ENCODE data around the gene NUTM2B. TPM values are rescaled to one million over a fixed set of nuclear protein-coding genes. Genes with fewer than 3 reads are reported as not detected.
"Not testable (repeated sequence)": the region's sequence is repeated elsewhere in the genome, so short reads cannot be mapped to it uniquely, and the experiment has no call there.

NUTM2B gene
- total RNA-seq, 3 donors from 2014 or later (not counting 1 experiment from before 2014, with no cell fraction given): 0.75 to 2.1 (median 1.3) TPM

- DNase-seq; H3K36me3 ChIP-seq (ENCODE audit: control insufficient read depth, insufficient read depth, low read length); H3K27ac Mint-ChIP-seq; ATAC-seq; H3K27ac ChIP-seq (ENCODE audit: low read length); H3K36me3 Mint-ChIP-seq; H3K4me3 Mint-ChIP-seq; H3K4me3 ChIP-seq (ENCODE audit: low read length); H3K4me1 Mint-ChIP-seq; H3K9me3 Mint-ChIP-seq; H3K27me3 Mint-ChIP-seq (ENCODE audit: low read depth in 2 of 2); intact Hi-C loops (cut with micrococcal nuclease); H3K9me3 ChIP-seq (ENCODE audit: control insufficient read depth, insufficient read depth, low read length); H3K4me1 ChIP-seq (ENCODE audit: control insufficient read depth, insufficient read depth, low read length); H3K27me3 ChIP-seq (ENCODE audit: control insufficient read depth, insufficient read depth, low read length): not testable (repeated sequence)
- WGBS (ENCODE audit: insufficient coverage): 95% methylated on average over 41 of the region's 41 CpGs
Observed at GRCh38 chr10:79683884-79684720, 18.9 kb upstream of the NUTM2B start.

DNA sequence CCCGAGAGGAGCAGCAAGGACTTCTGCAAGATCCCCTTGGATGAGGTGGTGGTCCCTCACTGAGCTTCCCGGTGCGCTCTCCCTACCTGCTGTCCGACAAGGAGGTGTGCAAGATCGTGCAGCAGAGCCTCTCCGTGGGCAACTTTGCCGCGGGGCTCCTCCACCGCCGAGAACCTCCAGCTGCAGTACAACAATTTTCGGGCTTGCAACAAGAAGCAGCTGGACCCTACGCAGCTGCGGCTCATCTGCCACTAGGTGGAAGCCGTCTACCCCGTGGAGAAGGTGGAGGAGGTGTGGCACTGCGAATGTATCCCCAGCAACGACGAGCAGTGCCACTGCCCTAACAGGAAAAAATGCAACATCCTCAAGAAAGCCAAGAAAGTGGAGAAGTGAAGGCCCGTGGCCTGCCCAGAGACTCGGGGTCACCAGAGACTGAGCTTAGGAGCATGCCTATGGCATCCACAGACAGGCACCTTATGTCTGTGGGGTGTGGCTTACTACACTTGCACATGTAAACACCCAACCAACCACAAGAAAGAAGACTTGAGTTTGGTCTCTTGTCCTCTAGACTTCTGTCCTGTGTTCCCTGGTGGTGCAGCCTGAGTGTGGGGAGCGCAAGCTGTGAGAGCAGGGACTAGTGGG is 17.9 kb upstream of the NUTM2B start:
- H3K4me1 ChIP-seq (ENCODE audit: control insufficient read depth, insufficient read depth, low read length): not testable (repeated sequence)

DNA sequence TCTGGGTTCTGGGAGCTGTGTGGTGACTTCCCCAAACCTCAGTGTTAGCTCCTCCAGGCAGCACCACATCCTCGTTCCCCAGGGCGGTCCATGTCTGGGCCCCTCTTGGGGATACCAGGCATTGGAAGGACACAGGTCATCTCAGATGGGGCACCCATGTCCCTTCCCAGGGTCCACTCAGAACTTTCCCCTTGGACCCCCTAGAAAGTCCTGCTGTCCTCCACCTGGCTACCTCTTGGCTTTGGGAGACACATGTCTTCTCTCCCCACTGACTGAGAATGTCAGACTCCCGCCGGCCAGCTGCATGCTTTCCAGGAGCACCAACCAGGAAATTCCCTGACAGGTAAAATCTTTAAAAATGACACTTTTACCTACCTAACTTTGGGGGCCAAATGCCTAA is 16.4 kb upstream of the NUTM2B start:
- H3K4me1 Mint-ChIP-seq; H3K36me3 Mint-ChIP-seq; intact Hi-C loops (cut with micrococcal nuclease); ATAC-seq; DNase-seq; H3K27me3 Mint-ChIP-seq (ENCODE audit: low read depth in 2 of 2); H3K4me3 Mint-ChIP-seq; H3K9me3 ChIP-seq (ENCODE audit: control insufficient read depth, insufficient read depth, low read length); H3K36me3 ChIP-seq (ENCODE audit: control insufficient read depth, insufficient read depth, low read length); H3K27ac ChIP-seq (ENCODE audit: low read length); H3K27me3 ChIP-seq (ENCODE audit: control insufficient read depth, insufficient read depth, low read length); H3K9me3 Mint-ChIP-seq; H3K4me3 ChIP-seq (ENCODE audit: low read length); H3K27ac Mint-ChIP-seq; H3K4me1 ChIP-seq (ENCODE audit: control insufficient read depth, insufficient read depth, low read length): not testable (repeated sequence)
- 83% methylated on average over 4 of the region's 4 CpGs for WGBS (ENCODE audit: insufficient coverage)

More for the DNA sequence above, 17.9 kb upstream of the NUTM2B start:
- H3K27me3 Mint-ChIP-seq (ENCODE audit: low read depth in 2 of 2); intact Hi-C loops (cut with micrococcal nuclease); H3K4me3 Mint-ChIP-seq; H3K4me3 ChIP-seq (ENCODE audit: low read length); H3K27me3 ChIP-seq (ENCODE audit: control insufficient read depth, insufficient read depth, low read length); H3K36me3 ChIP-seq (ENCODE audit: control insufficient read depth, insufficient read depth, low read length); H3K27ac Mint-ChIP-seq; H3K4me1 Mint-ChIP-seq; H3K27ac ChIP-seq (ENCODE audit: low read length); H3K9me3 Mint-ChIP-seq; H3K9me3 ChIP-seq (ENCODE audit: control insufficient read depth, insufficient read depth, low read length); H3K36me3 Mint-ChIP-seq: not testable (repeated sequence)
- WGBS (ENCODE audit: insufficient coverage): 93% methylated on average over 20 of the region's 21 CpGs
- DNase-seq (peak in 1 of 2 donors; percentile 44), ATAC-seq (peak; percentile 76 to 99 (median 91))

DNA sequence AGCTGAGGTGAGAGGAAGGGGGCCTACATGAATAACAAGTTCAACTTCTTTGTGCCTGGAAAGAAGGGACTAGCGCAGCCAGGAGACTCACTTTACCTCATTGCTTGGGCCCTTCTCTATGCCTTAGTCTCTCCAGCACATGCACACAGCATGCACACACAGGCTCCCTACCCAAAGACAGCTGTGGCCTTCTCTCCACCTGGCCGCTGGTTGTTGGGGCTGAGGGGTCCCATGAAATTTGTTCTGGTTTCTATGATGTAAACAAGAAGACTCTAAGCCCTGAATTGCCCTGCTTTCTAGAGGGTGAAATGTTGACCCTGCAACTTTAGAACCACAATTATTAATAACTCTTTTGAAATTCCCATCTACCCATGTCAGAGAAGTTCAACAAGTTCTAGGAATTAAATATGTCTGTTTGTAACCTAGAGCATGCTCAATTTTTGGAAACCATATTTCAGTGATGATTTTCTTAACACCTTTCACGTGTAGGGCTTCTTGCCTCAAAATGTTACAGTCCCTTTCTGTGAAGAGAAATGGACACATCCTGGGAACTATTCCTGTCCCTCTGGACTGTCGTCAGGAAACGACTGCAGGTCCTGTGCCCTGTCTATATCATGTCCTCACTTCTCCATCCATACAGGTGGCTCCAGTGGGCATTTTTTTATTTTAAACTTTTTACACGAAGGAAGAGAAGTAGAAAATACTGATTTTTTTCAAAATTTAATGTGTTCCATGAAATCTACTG is 15.4 kb upstream of the NUTM2B start:
- H3K4me1 ChIP-seq (ENCODE audit: control insufficient read depth, insufficient read depth, low read length); H3K9me3 Mint-ChIP-seq; H3K36me3 Mint-ChIP-seq; H3K4me3 ChIP-seq (ENCODE audit: low read length); H3K27ac ChIP-seq (ENCODE audit: low read length); H3K36me3 ChIP-seq (ENCODE audit: control insufficient read depth, insufficient read depth, low read length); ATAC-seq; H3K4me1 Mint-ChIP-seq; DNase-seq; intact Hi-C loops (cut with micrococcal nuclease); H3K27ac Mint-ChIP-seq; H3K27me3 Mint-ChIP-seq (ENCODE audit: low read depth in 2 of 2); H3K4me3 Mint-ChIP-seq; H3K27me3 ChIP-seq (ENCODE audit: control insufficient read depth, insufficient read depth, low read length); H3K9me3 ChIP-seq (ENCODE audit: control insufficient read depth, insufficient read depth, low read length): not testable (repeated sequence)
- WGBS (ENCODE audit: insufficient coverage): 93% methylated on average over 4 of the region's 6 CpGs

- ATAC-seq: peak; percentile 39 to 76 (median 44)
- H3K9me3 ChIP-seq (ENCODE audit: control insufficient read depth, insufficient read depth, low read length); H3K36me3 ChIP-seq (ENCODE audit: control insufficient read depth, insufficient read depth, low read length); H3K27me3 ChIP-seq (ENCODE audit: control insufficient read depth, insufficient read depth, low read length); H3K4me1 ChIP-seq (ENCODE audit: control insufficient read depth, insufficient read depth, low read length); H3K27ac Mint-ChIP-seq; H3K36me3 Mint-ChIP-seq; H3K4me3 Mint-ChIP-seq; H3K9me3 Mint-ChIP-seq; H3K27ac ChIP-seq (ENCODE audit: low read length); H3K27me3 Mint-ChIP-seq (ENCODE audit: low read depth in 2 of 2); DNase-seq; intact Hi-C loops (cut with micrococcal nuclease); H3K4me3 ChIP-seq (ENCODE audit: low read length): not testable (repeated sequence)
- H3K4me1 Mint-ChIP-seq: peaks cover 9 to 13% of the 10 kb centered on the region in 2 donors
- 17% methylated on average over 3 of the region's 4 CpGs for WGBS (ENCODE audit: insufficient coverage)
Observed at GRCh38 chr10:79688798-79689197, 14.2 kb upstream of the NUTM2B start.

GRCh38 chr10:79696596-79696995 is 6.4 kb upstream of the NUTM2B start:
- intact Hi-C loops (cut with micrococcal nuclease); DNase-seq; H3K4me3 Mint-ChIP-seq; H3K4me1 ChIP-seq (ENCODE audit: control insufficient read depth, insufficient read depth, low read length); H3K36me3 Mint-ChIP-seq; H3K4me3 ChIP-seq (ENCODE audit: low read length); H3K27ac ChIP-seq (ENCODE audit: low read length); H3K9me3 ChIP-seq (ENCODE audit: control insufficient read depth, insufficient read depth, low read length); H3K36me3 ChIP-seq (ENCODE audit: control insufficient read depth, insufficient read depth, low read length); H3K27me3 Mint-ChIP-seq (ENCODE audit: low read depth in 2 of 2); H3K9me3 Mint-ChIP-seq; H3K27me3 ChIP-seq (ENCODE audit: control insufficient read depth, insufficient read depth, low read length): not testable (repeated sequence)
- Mint-ChIP-seq H3K4me1 (peaks cover 9 to 20% of the 10 kb centered on the region in 2 donors), H3K27ac (peak overlapping the region in 1 of 2 donors; percentile 43)
- WGBS (ENCODE audit: insufficient coverage): no CpG with 5 or more reads among the region's 6 CpGs
- peak; percentile 5 to 20 (median 11) for ATAC-seq

- intact Hi-C loops (cut with micrococcal nuclease); H3K4me3 Mint-ChIP-seq: not testable (repeated sequence)
Observed at GRCh38 chr10:79697141-79697540, 5.9 kb upstream of the NUTM2B start.

More at GRCh38 chr10:79697141-79697540, 5.9 kb upstream of the NUTM2B start:
- not testable (repeated sequence) for H3K9me3 Mint-ChIP-seq; H3K27me3 Mint-ChIP-seq (ENCODE audit: low read depth in 2 of 2); H3K9me3 ChIP-seq (ENCODE audit: control insufficient read depth, insufficient read depth, low read length); H3K36me3 Mint-ChIP-seq; H3K4me3 ChIP-seq (ENCODE audit: low read length); H3K27ac ChIP-seq (ENCODE audit: low read length); H3K36me3 ChIP-seq (ENCODE audit: control insufficient read depth, insufficient read depth, low read length); DNase-seq; H3K27me3 ChIP-seq (ENCODE audit: control insufficient read depth, insufficient read depth, low read length); H3K4me1 ChIP-seq (ENCODE audit: control insufficient read depth, insufficient read depth, low read length)
- no CpG with 5 or more reads among the region's 5 CpGs for WGBS (ENCODE audit: insufficient coverage)
- Mint-ChIP-seq H3K4me1 (peaks cover 9 to 20% of the 10 kb centered on the region in 2 donors), H3K27ac (peak overlapping the region in 1 of 2 donors; percentile 69)
- peak; percentile 87 to 94 (median 89) for ATAC-seq

Data from natural killer cell (primary cell).